ENCODE results near the gene ADAMTS8.

The ADAMTS8 gene

GRCh38 chr11:130462931-130463330 lies 34.5 kb upstream of the ADAMTS8 start:
- no peak for DNase-seq (ENCODE audit: low read depth)

GRCh38 chr11:130462101-130462885 lies 33.9 kb upstream of the ADAMTS8 start:
- no peak for DNase-seq (ENCODE audit: low read depth)

GRCh38 chr11:130459521-130459920 lies 31.1 kb upstream of the ADAMTS8 start:
- no peak for DNase-seq (ENCODE audit: low read depth)

- DNase-seq (ENCODE audit: low read depth) = no peak
These were observed 30.0 kb upstream of the ADAMTS8 start for GRCh38 chr11:130458410-130458729.

GRCh38 chr11:130457623-130458409 lies 29.4 kb upstream of the ADAMTS8 start:
- DNase-seq (ENCODE audit: low read depth) = no peak

GRCh38 chr11:130456286-130456685 lies 27.9 kb upstream of the ADAMTS8 start:
- no peak for DNase-seq (ENCODE audit: low read depth)

- DNase-seq (ENCODE audit: low read depth) = no peak
These were observed 27.2 kb upstream of the ADAMTS8 start for GRCh38 chr11:130455483-130456127.

- no peak for DNase-seq (ENCODE audit: low read depth)
These were observed 26.3 kb upstream of the ADAMTS8 start for GRCh38 chr11:130454491-130455252.

GRCh38 chr11:130452940-130453339 lies 24.5 kb upstream of the ADAMTS8 start:
- DNase-seq (ENCODE audit: low read depth) = no peak

GRCh38 chr11:130452176-130452575 lies 23.8 kb upstream of the ADAMTS8 start:
- no peak for DNase-seq (ENCODE audit: low read depth)

- no peak for DNase-seq (ENCODE audit: low read depth)
These were observed 23.0 kb upstream of the ADAMTS8 start for GRCh38 chr11:130451231-130452019.

GRCh38 chr11:130449996-130450769 lies 21.8 kb upstream of the ADAMTS8 start:
- DNase-seq (ENCODE audit: low read depth) = no peak

- no peak for DNase-seq (ENCODE audit: low read depth)
These were observed 21.0 kb upstream of the ADAMTS8 start for GRCh38 chr11:130449310-130449990.

- no peak for DNase-seq (ENCODE audit: low read depth)
These were observed 20.3 kb upstream of the ADAMTS8 start, which contains the start of gene ADAMTS15 for GRCh38 chr11:130448416-130449309. TSS of gene ADAMTS15 (plus strand) at chr11:130448645. CDS start at chr11:130448974, 329 bp downstream.

- DNase-seq (ENCODE audit: low read depth) = no peak
These were observed 19.6 kb upstream of the ADAMTS8 start for GRCh38 chr11:130448039-130448415.

GRCh38 chr11:130445788-130446187 lies 17.4 kb upstream of the ADAMTS8 start:
- no peak for DNase-seq (ENCODE audit: low read depth)

- DNase-seq (ENCODE audit: low read depth) = no peak
These were observed 14.3 kb upstream of the ADAMTS8 start for GRCh38 chr11:130442737-130443136.

GRCh38 chr11:130441719-130442118 lies 13.3 kb upstream of the ADAMTS8 start:
- no peak for DNase-seq (ENCODE audit: low read depth)

- DNase-seq (ENCODE audit: low read depth) = no peak
These were observed 11.5 kb upstream of the ADAMTS8 start for GRCh38 chr11:130439876-130440275.
